ENCODE measurements around the gene TTL. TPM values are rescaled to one million over a fixed set of nuclear protein-coding genes. Genes with fewer than 3 reads are reported as not detected.
"Not testable (repeated sequence)": the region's sequence is repeated elsewhere in the genome, so short reads cannot be mapped to it uniquely, and the experiment has no call there.

Gene TTL
- polyA plus RNA-seq, 1 of the 3 experiments (the other 2 are of a cell fraction) = 15.4 TPM

GRCh38 chr2:112433480-112433879, 48.5 kb upstream of the TTL start, which contains the start of gene RGPD8:
TSS of gene RGPD8 (minus strand) at chr2:112433645. CDS start at chr2:112433453, 192 bp downstream.
- CTCF ChIA-PET; H3K79me2 ChIP-seq (ENCODE audit: insufficient read depth); H2AFZ ChIP-seq (ENCODE audit: low read depth); H4K20me1 ChIP-seq (ENCODE audit: insufficient read depth); H3K4me1 ChIP-seq (ENCODE audit: control insufficient read depth in 1 of 2, insufficient read depth in 2 of 2, low read depth in 1 of 2, low read length in 1 of 2); H3K9me3 ChIP-seq; H3K9ac ChIP-seq; DNase-seq; H3F3A ChIP-seq (replicated peaks; ENCODE audit: insufficient read depth); POLR2A ChIA-PET; H3K27me3 ChIP-seq (ENCODE audit: insufficient read depth); H3K4me3 ChIP-seq (ENCODE audit: low read depth in 2 of 2, low read length in 1 of 2); H3K9me2 ChIP-seq; H3K27ac ChIP-seq (ENCODE audit: low read depth in 2 of 2, low read length in 1 of 2); H3K4me2 ChIP-seq; H3K36me3 ChIP-seq (replicated peaks in 1 of 2; ENCODE audit: control insufficient read depth in 1 of 2, insufficient read depth in 2 of 2, low read length in 1 of 2): not testable (repeated sequence)
- 19% methylated on average over 11 of the region's 26 CpGs for WGBS (ENCODE audit: low lambda C conversion rate)
- peak; percentile 38 for TF ChIP-seq SMC3 (IDR thresholded peaks at IDR 0.05; ENCODE audit: low read depth, low read length)
- peak; percentile 41 for TF ChIP-seq RAD21 (IDR thresholded peaks at IDR 0.05; ENCODE audit: low read length)
- TF ChIP-seq CTCF (IDR thresholded peaks at IDR 0.05) = peak; percentile 63

- H3K9me3 ChIP-seq = no peaks in the 10 kb centered on the region
- no peaks in the 10 kb centered on the region for H3K79me2 ChIP-seq (ENCODE audit: insufficient read depth)
- no peaks in the 10 kb centered on the region for H3K9me2 ChIP-seq
- WGBS (ENCODE audit: low lambda C conversion rate) = 77% methylated on average over 15 of the region's 31 CpGs
- DNase-seq = no peak
- no peaks in the 10 kb centered on the region for H3F3A ChIP-seq (replicated peaks; ENCODE audit: insufficient read depth)
- no peak for TF ChIP-seq FOXM1 (IDR thresholded peaks at IDR 0.05; ENCODE audit: low read depth)
- TF ChIP-seq GABPA (IDR thresholded peaks at IDR 0.05; ENCODE audit: low read depth) = no peak
- no peak for TF ChIP-seq YY1 (IDR thresholded peaks at IDR 0.05; ENCODE audit: low read depth)
- no peak for TF ChIP-seq NFIC (IDR thresholded peaks at IDR 0.05; ENCODE audit: borderline replicate concordance)
- TF ChIP-seq RAD21 (IDR thresholded peaks at IDR 0.05; ENCODE audit: low read length) = no peak
- TF ChIP-seq SMC3 (IDR thresholded peaks at IDR 0.05; ENCODE audit: low read depth, low read length) = no peak
- TF ChIP-seq JUND (IDR thresholded peaks at IDR 0.05) = no peak
- no peak overlapping the region for H3K27ac ChIP-seq (ENCODE audit: low read depth in 2 of 2, low read length in 1 of 2)
- no peak overlapping the region for H2AFZ ChIP-seq (ENCODE audit: low read depth)
- H3K36me3 ChIP-seq (replicated peaks in 1 of 2; ENCODE audit: control insufficient read depth in 1 of 2, insufficient read depth in 2 of 2, low read length in 1 of 2) = no peaks in the 10 kb centered on the region
- no peak overlapping the region for H3K4me2 ChIP-seq
- ChIA-PET CTCF (no interaction called here), POLR2A (no interaction called here)
- no peak overlapping the region for H3K9ac ChIP-seq
- H3K27me3 ChIP-seq (ENCODE audit: insufficient read depth) = no peaks in the 10 kb centered on the region
- no peaks in the 10 kb centered on the region for H3K4me1 ChIP-seq (ENCODE audit: control insufficient read depth in 1 of 2, insufficient read depth in 2 of 2, low read depth in 1 of 2, low read length in 1 of 2)
- H4K20me1 ChIP-seq (ENCODE audit: insufficient read depth) = no peaks in the 10 kb centered on the region
- no peak overlapping the region for H3K4me3 ChIP-seq (ENCODE audit: low read depth in 2 of 2, low read length in 1 of 2)
Observed at GRCh38 chr2:112433932-112434730, 47.8 kb upstream of the TTL start.

GRCh38 chr2:112434890-112435715, 46.9 kb upstream of the TTL start:
- H3K36me3 ChIP-seq (replicated peaks in 1 of 2; ENCODE audit: control insufficient read depth in 1 of 2, insufficient read depth in 2 of 2, low read length in 1 of 2); H3K9me3 ChIP-seq; H3K79me2 ChIP-seq (ENCODE audit: insufficient read depth); H2AFZ ChIP-seq (ENCODE audit: low read depth); H3K4me2 ChIP-seq; H3K27ac ChIP-seq (ENCODE audit: low read depth in 2 of 2, low read length in 1 of 2); H3K4me1 ChIP-seq (ENCODE audit: control insufficient read depth in 1 of 2, insufficient read depth in 2 of 2, low read depth in 1 of 2, low read length in 1 of 2); H3K9ac ChIP-seq; DNase-seq; H3F3A ChIP-seq (replicated peaks; ENCODE audit: insufficient read depth); CTCF ChIA-PET; POLR2A ChIA-PET; H3K9me2 ChIP-seq; H4K20me1 ChIP-seq (ENCODE audit: insufficient read depth); H3K27me3 ChIP-seq (ENCODE audit: insufficient read depth); H3K4me3 ChIP-seq (ENCODE audit: low read depth in 2 of 2, low read length in 1 of 2): not testable (repeated sequence)
- WGBS (ENCODE audit: low lambda C conversion rate) = 87% methylated on average over 25 of the region's 33 CpGs

- CTCF ChIA-PET; H3K9ac ChIP-seq; H3K9me2 ChIP-seq; H3K4me2 ChIP-seq; H3K79me2 ChIP-seq (ENCODE audit: insufficient read depth); H3K27me3 ChIP-seq (ENCODE audit: insufficient read depth); H3K9me3 ChIP-seq; H3K4me3 ChIP-seq (ENCODE audit: low read depth in 2 of 2, low read length in 1 of 2); H2AFZ ChIP-seq (ENCODE audit: low read depth); H4K20me1 ChIP-seq (ENCODE audit: insufficient read depth); DNase-seq; H3K27ac ChIP-seq (ENCODE audit: low read depth in 2 of 2, low read length in 1 of 2); H3F3A ChIP-seq (replicated peaks; ENCODE audit: insufficient read depth); H3K36me3 ChIP-seq (replicated peaks in 1 of 2; ENCODE audit: control insufficient read depth in 1 of 2, insufficient read depth in 2 of 2, low read length in 1 of 2); H3K4me1 ChIP-seq (ENCODE audit: control insufficient read depth in 1 of 2, insufficient read depth in 2 of 2, low read depth in 1 of 2, low read length in 1 of 2); POLR2A ChIA-PET: not testable (repeated sequence)
- 86% methylated on average over 12 of the region's 18 CpGs for WGBS (ENCODE audit: low lambda C conversion rate)
Observed at GRCh38 chr2:112435716-112436431, 46.1 kb upstream of the TTL start.

Measured in SK-N-SH (cell line).